GM06990 (cell line): ENCODE data around the gene GRIN3B.
A peak's percentile ranks its signal among the peaks of the same experiment; 100 is the strongest.

Experiments used
- DNase-seq: peaks from one replicate; pipeline ENCODE4 v3.0.0-alpha.2; 2011; ENCODE audit not compliant: insufficient read length; ENCODE audit errors: extremely low read depth
- H3K27me3 ChIP-seq: replicated peaks from 2 replicates; pipeline ENCODE4 v1.6.0; 2011; ENCODE audit warnings: low read length; ENCODE audit not compliant: control insufficient read depth, insufficient read depth
- H3K36me3 ChIP-seq: 2 replicates; pipeline ENCODE4 v1.5.1; 2011; ENCODE audit warnings: low read length; ENCODE audit not compliant: control insufficient read depth, insufficient read depth
- H3K4me3 ChIP-seq: replicated peaks from 2 replicates; pipeline ENCODE4 v1.5.1; 2011; ENCODE audit warnings: low read depth, mild to moderate bottlenecking, control low read depth, low read length
- TF ChIP-seq, protein P1 (sequence below): IDR thresholded peaks from 2 replicates; pipeline ENCODE4 v1.5.1; 2011; ENCODE audit warnings: low read length, control low read depth, mild to moderate bottlenecking, inconsistent platforms; ENCODE audit not compliant: insufficient read depth, poor library complexity, severe bottlenecking

Gene GRIN3B

DNA sequence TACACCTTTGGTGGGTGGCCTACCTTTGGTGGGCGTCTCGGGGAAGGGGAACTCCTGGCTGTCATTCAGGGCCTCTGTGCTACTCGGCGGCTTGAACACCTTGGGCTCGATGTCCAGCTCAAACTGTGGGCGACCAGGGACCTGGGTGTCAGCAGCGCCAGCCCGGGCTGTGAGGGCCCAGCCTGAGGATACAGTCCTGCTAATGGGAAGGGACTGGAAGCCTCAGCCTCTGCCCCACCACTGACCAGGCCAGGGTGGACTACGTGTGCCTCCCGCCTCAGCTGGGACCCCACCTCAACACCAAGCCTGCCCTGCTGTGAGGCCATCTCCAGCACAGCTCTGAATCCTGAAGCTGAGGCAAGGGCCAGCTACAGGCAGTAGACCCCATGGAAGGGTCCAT is 13.0 kb downstream of the GRIN3B start:
- H3K27me3 ChIP-seq, result no peaks in the 10 kb centered on the region
- no peak for DNase-seq
- TF ChIP-seq, protein P1, sequence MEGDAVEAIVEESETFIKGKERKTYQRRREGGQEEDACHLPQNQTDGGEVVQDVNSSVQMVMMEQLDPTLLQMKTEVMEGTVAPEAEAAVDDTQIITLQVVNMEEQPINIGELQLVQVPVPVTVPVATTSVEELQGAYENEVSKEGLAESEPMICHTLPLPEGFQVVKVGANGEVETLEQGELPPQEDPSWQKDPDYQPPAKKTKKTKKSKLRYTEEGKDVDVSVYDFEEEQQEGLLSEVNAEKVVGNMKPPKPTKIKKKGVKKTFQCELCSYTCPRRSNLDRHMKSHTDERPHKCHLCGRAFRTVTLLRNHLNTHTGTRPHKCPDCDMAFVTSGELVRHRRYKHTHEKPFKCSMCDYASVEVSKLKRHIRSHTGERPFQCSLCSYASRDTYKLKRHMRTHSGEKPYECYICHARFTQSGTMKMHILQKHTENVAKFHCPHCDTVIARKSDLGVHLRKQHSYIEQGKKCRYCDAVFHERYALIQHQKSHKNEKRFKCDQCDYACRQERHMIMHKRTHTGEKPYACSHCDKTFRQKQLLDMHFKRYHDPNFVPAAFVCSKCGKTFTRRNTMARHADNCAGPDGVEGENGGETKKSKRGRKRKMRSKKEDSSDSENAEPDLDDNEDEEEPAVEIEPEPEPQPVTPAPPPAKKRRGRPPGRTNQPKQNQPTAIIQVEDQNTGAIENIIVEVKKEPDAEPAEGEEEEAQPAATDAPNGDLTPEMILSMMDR, result no peak
- H3K4me3 ChIP-seq, result no peak overlapping the region
- H3K36me3 ChIP-seq, result peaks cover 36% of the 10 kb centered on the region

DNA sequence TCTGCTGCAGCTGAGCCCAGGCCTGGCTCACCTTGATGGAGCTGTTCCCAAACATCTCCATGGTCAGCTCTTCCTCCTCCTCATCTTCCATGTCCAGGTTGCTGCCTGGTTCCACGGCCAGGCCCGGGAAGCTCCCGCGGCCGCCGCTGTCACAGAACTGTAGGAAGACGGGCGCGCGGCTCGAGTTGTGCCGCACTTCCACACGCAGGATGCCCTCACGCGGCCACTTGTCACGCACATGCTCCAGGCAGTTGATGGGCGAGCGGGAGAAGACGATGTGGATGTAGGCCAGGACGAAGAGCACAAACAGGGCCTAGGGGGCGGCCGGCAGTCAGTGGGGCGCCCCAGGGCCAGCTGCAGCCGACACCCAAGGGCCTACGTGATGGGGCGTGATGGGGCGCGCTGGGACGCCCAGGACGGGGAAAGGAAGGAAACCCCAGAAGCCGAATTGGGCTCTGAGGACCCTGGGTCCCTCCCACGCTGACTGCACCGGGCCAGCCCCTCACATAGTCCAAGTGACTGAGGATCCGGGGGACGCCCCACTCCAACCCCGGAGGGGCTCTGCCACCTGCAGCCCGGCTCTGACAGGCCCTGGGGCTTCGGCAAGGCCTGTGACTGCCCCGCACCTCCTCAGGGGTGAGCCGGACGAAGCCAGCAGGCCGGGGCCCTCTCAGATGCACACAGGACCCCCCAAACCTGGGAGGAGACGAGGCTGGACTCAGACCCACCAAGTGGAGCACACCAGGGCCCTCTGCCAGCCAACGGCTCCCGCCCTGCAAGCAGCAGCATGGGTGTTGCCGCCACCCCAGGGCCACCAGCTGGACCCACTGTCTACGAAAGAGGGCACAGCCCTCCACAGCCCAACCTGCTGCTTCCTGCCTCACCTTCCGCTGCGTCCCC is 14.2 kb downstream of the GRIN3B start:
- no peak for DNase-seq
- TF ChIP-seq, protein P1, result no peak
- peaks cover 38% of the 10 kb centered on the region for H3K36me3 ChIP-seq

DNA sequence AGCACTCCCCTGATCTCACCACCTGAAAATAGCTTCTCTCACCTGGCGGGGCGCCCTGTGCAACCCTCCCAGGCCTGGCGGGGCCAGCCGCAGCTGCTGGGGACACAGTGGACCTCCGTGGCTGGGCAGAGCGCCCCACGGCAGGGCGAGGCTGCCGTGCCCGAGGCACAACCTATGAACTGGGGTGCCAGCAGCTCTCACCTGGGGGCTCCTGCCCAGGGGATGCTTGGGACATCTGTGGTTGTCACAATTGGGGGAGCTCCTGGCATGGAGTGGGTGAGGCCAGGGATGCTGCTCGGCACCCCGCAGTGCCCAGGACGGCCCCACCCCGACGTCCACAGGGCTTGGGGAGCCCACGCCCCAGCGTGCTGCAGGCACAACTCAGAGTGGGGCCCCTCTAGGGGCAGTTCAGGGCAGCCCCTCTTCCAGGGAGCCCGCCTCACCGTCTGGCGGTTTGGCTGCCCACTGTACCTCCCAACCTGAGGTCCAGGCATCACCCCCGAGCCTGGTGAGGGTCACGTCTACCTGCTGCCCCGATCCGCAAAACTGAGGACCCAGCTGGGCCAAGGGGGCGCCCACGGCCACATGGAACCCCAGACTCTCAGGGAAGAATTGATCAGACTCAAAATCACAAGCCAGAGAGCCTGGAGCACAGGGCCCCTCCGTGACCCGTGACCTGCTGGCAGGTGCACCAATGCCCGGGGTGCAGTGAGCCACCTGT is 15.0 kb downstream of the GRIN3B start:
- H3K4me3 ChIP-seq, result no peak overlapping the region
- TF ChIP-seq, protein P1, result no peak
- no peak for DNase-seq

More for the DNA sequence above, 14.2 kb downstream of the GRIN3B start:
- Histone ChIP-seq H3K4me3 (no peak overlapping the region), H3K27me3 (no peaks in the 10 kb centered on the region)

DNA sequence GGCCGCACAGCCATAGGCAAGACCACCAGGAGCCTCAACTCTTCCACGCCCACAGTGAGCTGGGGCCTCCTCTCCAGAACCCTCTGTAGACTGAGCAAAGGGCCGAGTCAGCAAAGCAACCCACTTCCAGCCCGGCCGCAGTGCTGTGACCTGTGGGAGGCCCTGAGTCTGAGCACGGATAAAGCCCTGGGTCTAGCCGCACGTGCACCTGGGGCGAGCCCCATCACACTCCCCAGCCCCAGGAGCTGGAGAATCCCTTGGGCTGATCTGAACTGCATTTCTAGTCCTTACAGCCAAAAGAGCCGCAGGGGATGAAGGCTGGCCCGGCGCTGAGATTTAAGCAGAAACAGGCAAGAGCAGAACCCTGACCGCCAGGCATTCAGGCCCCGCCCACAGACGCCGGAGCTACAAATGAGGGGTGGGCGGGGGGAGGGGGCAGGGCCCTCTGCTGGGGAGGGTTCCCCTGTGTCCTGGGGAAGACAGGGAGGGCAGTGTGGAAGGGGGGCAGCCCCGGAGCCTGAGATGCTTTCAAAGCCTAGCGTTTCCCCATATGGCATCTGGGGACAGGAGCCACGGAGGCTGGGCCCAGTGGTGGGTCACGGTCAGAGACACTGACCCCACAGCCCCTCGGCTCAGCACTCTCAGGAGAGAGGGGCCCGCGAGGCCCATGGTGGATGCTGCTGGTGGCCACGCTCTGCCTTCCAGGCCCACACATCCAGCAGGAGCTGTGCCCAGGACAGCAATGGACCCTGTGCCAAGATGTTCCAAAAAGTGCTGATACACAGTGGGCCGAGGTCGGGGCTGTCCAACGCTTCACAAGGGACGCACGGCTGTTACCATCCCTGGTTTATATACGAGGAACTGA is 15.8 kb downstream of the GRIN3B start:
- TF ChIP-seq, protein P1, result no peak
- Histone ChIP-seq H3K36me3 (peaks cover 28% of the 10 kb centered on the region), H3K27me3 (no peaks in the 10 kb centered on the region), H3K4me3 (no peak overlapping the region)
- DNase-seq, result no peak

More for the DNA sequence above, 15.0 kb downstream of the GRIN3B start:
- H3K27me3 ChIP-seq, result no peaks in the 10 kb centered on the region
- peaks cover 34% of the 10 kb centered on the region for H3K36me3 ChIP-seq

DNA sequence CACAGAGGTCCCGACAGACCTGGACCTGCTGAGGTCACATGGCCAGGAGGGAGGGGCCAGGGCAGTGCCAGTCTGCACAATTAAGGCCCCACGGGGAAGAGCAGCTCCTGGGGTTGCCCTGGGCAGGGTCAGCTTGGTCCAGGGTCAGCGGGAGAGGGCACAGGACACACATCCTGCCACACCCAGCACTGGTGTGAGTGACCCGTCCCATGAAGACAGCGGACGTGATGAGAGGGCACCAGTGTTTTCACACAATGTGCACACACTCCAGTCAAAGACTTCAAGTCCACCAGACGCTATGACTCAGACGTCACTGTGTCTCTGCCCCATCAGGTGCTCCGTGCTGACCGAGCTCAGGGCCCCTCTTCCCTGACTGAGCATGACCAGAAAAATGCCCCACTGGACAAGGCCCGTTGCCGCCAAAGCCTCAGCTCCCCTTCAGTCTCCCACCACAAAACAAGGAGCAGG is 16.5 kb downstream of the GRIN3B start:
- H3K36me3 ChIP-seq, result peaks cover 28% of the 10 kb centered on the region
- TF ChIP-seq, protein P1, result no peak
- DNase-seq, result no peak
- H3K4me3 ChIP-seq, result peak overlapping the region; percentile 45
- no peaks in the 10 kb centered on the region for H3K27me3 ChIP-seq
